ENCODE results near the gene CDK18. TPM values are rescaled to one million over a fixed set of nuclear protein-coding genes. Genes with fewer than 3 reads are reported as not detected.

CDK18 gene
- total and polyA plus RNA-seq, 10 of the 15 experiments (the other 5 are each of a cell fraction or from before 2014, with no cell fraction given): 0.13 to 4.4 (median 0.52) TPM; not detected in 2

DNA sequence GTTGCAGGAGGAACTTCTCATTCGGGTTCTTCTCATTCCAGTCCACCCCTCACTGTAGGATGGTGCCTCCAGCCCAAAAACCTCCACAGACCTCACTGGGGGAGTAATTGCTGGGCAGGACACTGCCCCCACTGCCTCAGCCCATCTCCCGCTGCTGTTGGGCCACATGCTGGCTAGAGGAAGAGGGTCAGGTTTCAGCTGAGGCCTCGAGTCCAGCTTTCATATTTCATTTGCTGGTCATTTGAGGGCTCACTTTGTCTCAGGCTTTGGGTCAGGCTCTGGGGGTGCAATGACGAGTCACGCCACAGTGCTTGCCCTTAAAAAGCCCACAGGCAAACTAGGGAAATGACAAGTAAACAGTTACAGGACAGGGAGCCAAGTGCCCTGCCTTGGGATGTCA, 9.3 kb downstream of the CDK18 start:
- Histone ChIP-seq H3K36me3 (ENCODE audit: control insufficient read depth in 2 of 2, insufficient read depth in 2 of 2, low read length in 1 of 2) (no peaks in the 10 kb centered on the region), H3K4me2 (ENCODE audit: control insufficient read depth, insufficient read depth) (no peak overlapping the region), H3K27ac (ENCODE audit: control insufficient read depth, insufficient read depth) (no peak overlapping the region), H3K4me3 (no peak overlapping the region), H3K9ac (ENCODE audit: control insufficient read depth, insufficient read depth, low read length) (no peak overlapping the region), H3K27me3 (replicated peaks in 1 of 2; ENCODE audit: control insufficient read depth in 2 of 2, insufficient read depth in 2 of 2, low read length in 1 of 2) (no peaks in the 10 kb centered on the region; a peak in 2 of 4 replicates), H3K79me2 (ENCODE audit: control insufficient read depth, insufficient read depth, low read length) (no peaks in the 10 kb centered on the region), H3K4me1 (ENCODE audit: control insufficient read depth, insufficient read depth, low read length) (no peaks in the 10 kb centered on the region), H4K20me1 (ENCODE audit: control insufficient read depth, insufficient read depth) (no peaks in the 10 kb centered on the region), H2AFZ (ENCODE audit: control insufficient read depth, low read depth, low read length) (no peak overlapping the region), H3K9me3 (replicated peaks; ENCODE audit: control insufficient read depth, insufficient read depth, low read length) (no peaks in the 10 kb centered on the region)
- no peak for TF ChIP-seq SMC3 (IDR thresholded peaks at IDR 0.05; ENCODE audit: borderline replicate concordance, low read length)
- 20% methylated on average over 5 of the region's 5 CpGs for WGBS (ENCODE audit: insufficient coverage, insufficient replicate concordance, low lambda C conversion rate, missing lambda C conversion rate)
- in situ Hi-C loops (cut with MboI): no loop called here
- ChIA-PET RAD21 (ENCODE audit: unreplicated experiment) (interaction anchor here (2.0 kb wide), 1 partner anchor 24 kb away, joined by 4 read pairs; no protein-coding TSS in a partner anchor), POLR2A (no interaction called here), CTCF (interaction anchor here (0.9 to 31.6 kb wide), 4 partner anchors 10 to 144 kb away, joined by 3 to 891 read pairs (median 41); no protein-coding TSS in a partner anchor), SMC1A (ENCODE audit: uncharacterized antibody, unreplicated experiment) (interaction anchor here (0.9 to 4.0 kb wide), 4 partner anchors 11 to 31 kb away, joined by 3 to 15 read pairs (median 4); no protein-coding TSS in a partner anchor)
- intact Hi-C loops (cut with micrococcal nuclease; ENCODE audit: unreplicated experiment): no loop called here
- no TSS peak for BruUV-seq (replicated peaks)
- no peak for FAIRE-seq
- DNase-seq (ENCODE audit: low read depth, low spot score): no peak
- ATAC-seq: no peak

DNA sequence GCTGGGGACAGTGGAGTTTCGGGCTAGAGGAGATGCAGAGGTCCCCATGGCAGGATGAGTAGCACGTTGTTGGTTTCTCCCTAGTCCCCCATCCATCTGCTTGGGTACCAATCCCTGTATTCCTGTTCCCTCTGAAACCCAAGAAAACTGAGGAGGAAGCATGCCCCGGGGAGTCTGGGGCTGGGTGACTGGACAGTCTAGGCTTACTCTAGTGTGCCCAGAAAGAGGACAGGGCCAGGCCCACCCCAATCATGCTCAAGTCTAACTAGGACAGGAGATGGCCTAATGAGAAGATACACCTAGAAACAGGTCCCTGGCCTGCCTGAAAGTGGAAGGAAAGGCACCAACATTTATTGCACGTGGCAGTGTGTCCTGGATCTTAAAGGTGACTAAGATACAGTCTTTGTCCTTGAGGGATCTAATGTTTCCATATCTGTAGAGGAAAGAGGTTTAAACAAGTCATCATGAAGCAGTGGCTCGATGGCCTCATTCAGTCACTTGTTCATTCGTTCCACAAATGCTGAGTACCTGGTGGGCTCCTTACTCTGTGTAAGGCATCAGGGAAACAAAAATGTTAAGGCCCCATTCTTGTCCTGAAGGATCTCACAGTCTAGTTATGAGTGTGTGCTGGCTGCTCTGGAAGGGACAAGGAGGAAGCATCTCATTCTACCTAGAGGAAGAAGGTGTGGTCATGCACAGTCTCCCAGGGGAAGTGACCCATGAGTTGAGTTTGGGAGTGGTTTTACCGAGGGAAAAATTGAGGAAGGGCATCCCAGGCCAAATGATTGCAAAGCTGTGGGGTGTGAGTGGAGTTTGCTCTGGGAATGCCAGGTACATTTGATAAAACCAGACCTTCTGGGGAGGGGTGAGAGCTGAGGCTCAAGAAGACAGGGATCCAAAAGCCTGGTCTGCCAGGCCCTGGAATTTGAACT, 10.0 kb downstream of the CDK18 start:
- intact Hi-C loops (cut with micrococcal nuclease; ENCODE audit: unreplicated experiment): no loop called here
- no peak overlapping the region for H3K4me2 ChIP-seq (ENCODE audit: control insufficient read depth, insufficient read depth)
- no peaks in the 10 kb centered on the region for H3K79me2 ChIP-seq (ENCODE audit: control insufficient read depth, insufficient read depth, low read length)
- no peaks in the 10 kb centered on the region for H3K9me3 ChIP-seq (replicated peaks; ENCODE audit: control insufficient read depth, insufficient read depth, low read length)
- in situ Hi-C loops (cut with MboI): no loop called here
- no peak for ATAC-seq
- RAD21 ChIA-PET (ENCODE audit: unreplicated experiment): interaction anchor here (1.7 to 2.0 kb wide), 2 partner anchors 10 to 25 kb away, joined by 4 to 6 read pairs; no protein-coding TSS in a partner anchor
- 4% methylated on average over 7 of the region's 7 CpGs for WGBS (ENCODE audit: insufficient coverage, insufficient replicate concordance, low lambda C conversion rate, missing lambda C conversion rate)
- H3K4me3 ChIP-seq: no peak overlapping the region
- no peaks in the 10 kb centered on the region for H3K4me1 ChIP-seq (ENCODE audit: control insufficient read depth, insufficient read depth, low read length)
- POLR2A ChIA-PET: no interaction called here
- CTCF ChIA-PET: interaction anchor here (1.2 to 31.6 kb wide), 4 partner anchors 9 to 143 kb away, joined by 3 to 891 read pairs (median 46); no protein-coding TSS in a partner anchor
- FAIRE-seq: no peak
- no peak for DNase-seq (ENCODE audit: low read depth, low spot score)
- no peak overlapping the region for H3K9ac ChIP-seq (ENCODE audit: control insufficient read depth, insufficient read depth, low read length)
- H3K27ac ChIP-seq (ENCODE audit: control insufficient read depth, insufficient read depth): no peak overlapping the region
- H2AFZ ChIP-seq (ENCODE audit: control insufficient read depth, low read depth, low read length): no peak overlapping the region
- no TSS peak for BruUV-seq (replicated peaks)
- TF ChIP-seq SMC3 (IDR thresholded peaks at IDR 0.05; ENCODE audit: borderline replicate concordance, low read length): no peak
- no peak for TF ChIP-seq ZZZ3 (IDR thresholded peaks at IDR 0.05; ENCODE audit: control insufficient read depth, insufficient read length, low read depth)
- no peak for TF ChIP-seq ZBED1 (IDR thresholded peaks at IDR 0.05; ENCODE audit: borderline replicate concordance)
- TF ChIP-seq ZSCAN29 (IDR thresholded peaks at IDR 0.05): no peak
- TF ChIP-seq, protein P1, sequence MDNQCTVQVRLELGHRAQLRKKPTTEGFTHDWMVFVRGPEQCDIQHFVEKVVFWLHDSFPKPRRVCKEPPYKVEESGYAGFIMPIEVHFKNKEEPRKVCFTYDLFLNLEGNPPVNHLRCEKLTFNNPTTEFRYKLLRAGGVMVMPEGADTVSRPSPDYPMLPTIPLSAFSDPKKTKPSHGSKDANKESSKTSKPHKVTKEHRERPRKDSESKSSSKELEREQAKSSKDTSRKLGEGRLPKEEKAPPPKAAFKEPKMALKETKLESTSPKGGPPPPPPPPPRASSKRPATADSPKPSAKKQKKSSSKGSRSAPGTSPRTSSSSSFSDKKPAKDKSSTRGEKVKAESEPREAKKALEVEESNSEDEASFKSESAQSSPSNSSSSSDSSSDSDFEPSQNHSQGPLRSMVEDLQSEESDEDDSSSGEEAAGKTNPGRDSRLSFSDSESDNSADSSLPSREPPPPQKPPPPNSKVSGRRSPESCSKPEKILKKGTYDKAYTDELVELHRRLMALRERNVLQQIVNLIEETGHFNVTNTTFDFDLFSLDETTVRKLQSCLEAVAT (IDR thresholded peaks at IDR 0.05): no peak
- TF ChIP-seq CBX5 (IDR thresholded peaks at IDR 0.05; ENCODE audit: low read depth): no peak
- no peak for TF ChIP-seq GATAD2B (conservative IDR thresholded peaks at IDR 0.05; ENCODE audit: low read depth)
- H3K36me3 ChIP-seq (ENCODE audit: control insufficient read depth in 2 of 2, insufficient read depth in 2 of 2, low read length in 1 of 2): no peaks in the 10 kb centered on the region
- H3K27me3 ChIP-seq (replicated peaks in 1 of 2; ENCODE audit: control insufficient read depth in 2 of 2, insufficient read depth in 2 of 2, low read length in 1 of 2): no peaks in the 10 kb centered on the region; a peak in 2 of 4 replicates
- no peaks in the 10 kb centered on the region for H4K20me1 ChIP-seq (ENCODE audit: control insufficient read depth, insufficient read depth)
- SMC1A ChIA-PET (ENCODE audit: uncharacterized antibody, unreplicated experiment): interaction anchor here (0.6 to 4.0 kb wide), 6 partner anchors 10 to 143 kb away, joined by 3 to 15 read pairs (median 4); no protein-coding TSS in a partner anchor

Measured in GM12878 (cell line).